Testis (tissue), 3 donors: ENCODE data around the gene JSRP1. TPM values are rescaled to one million over a fixed set of nuclear protein-coding genes. Genes with fewer than 3 reads are reported as not detected.

Source experiments
- DNase-seq: peaks from one replicate; pipeline ENCODE4 v3.0.0-alpha.2; 2019
- H3K27ac ChIP-seq, 2 donors: fragments of 200-600 bp; sonication (generic); one replicate each; pipeline ENCODE4 v1.5.1; 2019
- H3K27me3 ChIP-seq: fragments of 200-600 bp; sonication (generic); one replicate; pipeline ENCODE4 v1.5.1; 2019
- H3K36me3 ChIP-seq: fragments of 200-600 bp; sonication (generic); one replicate; pipeline ENCODE4 v1.5.1; 2017; ENCODE audit warnings: low read depth; ENCODE audit errors: missing control alignments
- H3K4me1 ChIP-seq: fragments of 200-600 bp; sonication (generic); one replicate; pipeline ENCODE4 v1.5.1; 2019
- H3K4me3 ChIP-seq, 2 donors: fragments of 200-600 bp; sonication (generic); one replicate each; pipeline ENCODE4 v1.5.1; 2017 to 2019
- H3K9me3 ChIP-seq: fragments of 200-600 bp; sonication (generic); one replicate; pipeline ENCODE4 v1.5.1; 2017
- POLR2A ChIP-seq: fragments of 450-650 bp; IDR thresholded peaks from one replicate; pipeline ENCODE4 v1.6.1; 2017; ENCODE audit warnings: antibody characterized with exemption, mild to moderate bottlenecking, moderate library complexity
- WGBS, 2 donors: methylation state at CpG; one replicate each; pipeline ENCODE4 v1.1.5; 2018; 5-methylcytosine and 5-hydroxymethylcytosine counted together
- intact Hi-C: fragments of 100-400 bp; cut with DNase I; formaldehyde crosslinking; loops from one replicate; pipeline ENCODE4 v1.15.1; 2023; ENCODE audit warnings: low total_unique reads
- polyA plus RNA-seq: library from polyadenylated mRNA; stranded (reverse); fragments of 350-450 nt; fragmentation: Illumina TruSeq; extraction: RNeasy Lipid Tissue Mini Kit (QIAGEN cat#74804); gene quantifications from one replicate; pipeline ENCODE4 v1.2.3, GENCODE V29; 2014; ENCODE audit warnings: low read depth, low replicate concordance; ENCODE audit not compliant: insufficient read depth
- total RNA-seq, 2 donors: library from RNA; depleted of rRNA; stranded (reverse); fragments of >200 nt; gene quantifications; one replicate each; pipeline ENCODE4 v1.2.3, GENCODE V29; 2016
- TF ChIP-seq, protein P1 (sequence below), 3 experiments: fragments of 450-650 bp in 2 of 3; fragments of 200-600 bp in 1 of 3; sonication (generic) in 1 of 3; IDR thresholded peaks; one replicate each; pipeline ENCODE4 v1.5.1; 2016 to 2019; ENCODE audit warnings: antibody characterized with exemption in 3 of 3, mild to moderate bottlenecking in 2 of 3, moderate library complexity in 1 of 3

JSRP1 gene
- total and polyA plus RNA-seq, 3 donors from 2014 or later = 2.2 to 4.6 (median 2.6) TPM

DNA sequence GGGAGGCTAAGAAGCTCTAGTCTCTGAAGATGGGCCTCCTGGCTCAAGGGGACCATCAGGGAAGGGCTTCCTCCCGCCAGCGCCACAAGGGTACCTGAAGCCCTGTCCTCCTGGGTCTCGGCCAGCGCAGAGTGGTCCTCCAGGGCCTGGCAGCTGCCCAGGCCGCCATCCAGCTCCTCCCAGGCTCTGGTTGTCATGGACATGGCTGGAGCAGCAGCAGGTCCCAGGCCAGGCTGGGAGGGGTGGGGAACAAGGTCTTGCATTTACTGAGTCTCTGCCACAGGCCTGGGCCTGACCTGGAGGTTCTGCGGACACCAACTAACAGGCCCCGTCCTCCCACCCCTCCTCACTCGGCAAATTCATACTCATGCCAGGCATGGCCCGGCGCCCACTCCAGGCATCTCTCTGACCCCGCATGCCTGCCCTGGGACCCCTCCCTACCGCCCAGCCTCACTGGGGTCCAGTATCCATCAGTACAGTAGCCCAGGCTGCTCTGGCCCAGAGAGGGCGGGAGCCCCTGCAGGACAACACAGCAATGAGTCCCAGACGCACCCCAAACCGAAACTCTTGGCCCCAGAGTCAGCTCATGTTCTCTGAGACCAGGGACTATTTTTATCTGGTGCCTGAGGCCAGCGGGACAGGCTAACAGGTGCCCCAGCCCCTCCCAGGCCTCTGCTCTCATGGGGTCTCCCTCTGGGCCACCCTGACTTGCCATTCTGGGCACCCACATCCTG is 938 bp downstream of the JSRP1 start:
- Histone ChIP-seq H3K27me3 (no peaks in the 10 kb centered on the region), H3K36me3 (no peaks in the 10 kb centered on the region), H3K4me1 (peaks cover 22% of the 10 kb centered on the region), H3K9me3 (no peaks in the 10 kb centered on the region), H3K27ac (no peak overlapping the region), H3K4me3 (no peak overlapping the region)
- TF ChIP-seq, protein P1, sequence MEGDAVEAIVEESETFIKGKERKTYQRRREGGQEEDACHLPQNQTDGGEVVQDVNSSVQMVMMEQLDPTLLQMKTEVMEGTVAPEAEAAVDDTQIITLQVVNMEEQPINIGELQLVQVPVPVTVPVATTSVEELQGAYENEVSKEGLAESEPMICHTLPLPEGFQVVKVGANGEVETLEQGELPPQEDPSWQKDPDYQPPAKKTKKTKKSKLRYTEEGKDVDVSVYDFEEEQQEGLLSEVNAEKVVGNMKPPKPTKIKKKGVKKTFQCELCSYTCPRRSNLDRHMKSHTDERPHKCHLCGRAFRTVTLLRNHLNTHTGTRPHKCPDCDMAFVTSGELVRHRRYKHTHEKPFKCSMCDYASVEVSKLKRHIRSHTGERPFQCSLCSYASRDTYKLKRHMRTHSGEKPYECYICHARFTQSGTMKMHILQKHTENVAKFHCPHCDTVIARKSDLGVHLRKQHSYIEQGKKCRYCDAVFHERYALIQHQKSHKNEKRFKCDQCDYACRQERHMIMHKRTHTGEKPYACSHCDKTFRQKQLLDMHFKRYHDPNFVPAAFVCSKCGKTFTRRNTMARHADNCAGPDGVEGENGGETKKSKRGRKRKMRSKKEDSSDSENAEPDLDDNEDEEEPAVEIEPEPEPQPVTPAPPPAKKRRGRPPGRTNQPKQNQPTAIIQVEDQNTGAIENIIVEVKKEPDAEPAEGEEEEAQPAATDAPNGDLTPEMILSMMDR (IDR thresholded peaks at IDR 0.05) = no peak
- intact Hi-C loops = no loop called here
- no peak for DNase-seq
- 87 to 89% methylated on average over 7 to 16 of the region's 16 CpGs for WGBS, 2 donors

DNA sequence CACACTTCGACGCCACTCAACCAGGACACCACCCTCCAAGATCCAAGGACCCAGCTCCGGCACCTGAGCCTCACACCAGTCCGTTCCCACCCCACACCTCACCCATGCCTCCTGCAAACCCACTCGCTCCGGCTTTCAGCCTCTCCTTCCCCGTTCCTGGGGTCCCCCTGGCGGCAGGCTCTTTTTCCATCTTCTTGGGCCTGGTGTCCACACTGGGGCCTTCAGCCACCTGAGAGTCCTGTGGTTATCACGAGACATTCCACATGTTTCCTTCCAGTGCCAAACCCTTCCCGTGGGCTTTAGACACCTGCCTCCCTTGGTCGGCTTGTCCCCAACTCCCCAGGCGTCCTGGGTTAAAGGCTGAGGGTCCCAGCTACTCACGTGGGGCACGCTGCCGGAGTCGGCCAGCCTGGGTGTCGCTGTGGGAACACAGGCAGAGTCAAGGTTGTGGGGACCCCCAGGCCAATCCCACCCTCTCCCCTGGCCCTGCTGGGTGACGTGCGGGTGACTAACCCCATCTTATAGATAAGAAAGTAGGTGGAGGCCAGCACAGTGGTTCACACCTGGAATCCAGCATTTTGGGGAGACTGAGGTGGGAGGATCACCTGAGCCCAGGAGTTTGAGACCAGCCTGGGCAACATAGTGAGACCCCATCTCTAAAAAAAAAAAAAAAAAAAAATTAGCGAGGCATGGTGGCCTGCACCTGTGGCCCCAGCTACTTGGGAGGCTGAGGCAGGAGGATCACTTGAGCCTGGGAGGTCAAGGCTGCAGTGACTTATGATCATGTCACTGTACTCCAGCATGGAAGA is 1.9 kb downstream of the JSRP1 start:
- WGBS, 2 donors = 42 to 63% methylated on average over 9 to 20 of the region's 20 CpGs

DNA sequence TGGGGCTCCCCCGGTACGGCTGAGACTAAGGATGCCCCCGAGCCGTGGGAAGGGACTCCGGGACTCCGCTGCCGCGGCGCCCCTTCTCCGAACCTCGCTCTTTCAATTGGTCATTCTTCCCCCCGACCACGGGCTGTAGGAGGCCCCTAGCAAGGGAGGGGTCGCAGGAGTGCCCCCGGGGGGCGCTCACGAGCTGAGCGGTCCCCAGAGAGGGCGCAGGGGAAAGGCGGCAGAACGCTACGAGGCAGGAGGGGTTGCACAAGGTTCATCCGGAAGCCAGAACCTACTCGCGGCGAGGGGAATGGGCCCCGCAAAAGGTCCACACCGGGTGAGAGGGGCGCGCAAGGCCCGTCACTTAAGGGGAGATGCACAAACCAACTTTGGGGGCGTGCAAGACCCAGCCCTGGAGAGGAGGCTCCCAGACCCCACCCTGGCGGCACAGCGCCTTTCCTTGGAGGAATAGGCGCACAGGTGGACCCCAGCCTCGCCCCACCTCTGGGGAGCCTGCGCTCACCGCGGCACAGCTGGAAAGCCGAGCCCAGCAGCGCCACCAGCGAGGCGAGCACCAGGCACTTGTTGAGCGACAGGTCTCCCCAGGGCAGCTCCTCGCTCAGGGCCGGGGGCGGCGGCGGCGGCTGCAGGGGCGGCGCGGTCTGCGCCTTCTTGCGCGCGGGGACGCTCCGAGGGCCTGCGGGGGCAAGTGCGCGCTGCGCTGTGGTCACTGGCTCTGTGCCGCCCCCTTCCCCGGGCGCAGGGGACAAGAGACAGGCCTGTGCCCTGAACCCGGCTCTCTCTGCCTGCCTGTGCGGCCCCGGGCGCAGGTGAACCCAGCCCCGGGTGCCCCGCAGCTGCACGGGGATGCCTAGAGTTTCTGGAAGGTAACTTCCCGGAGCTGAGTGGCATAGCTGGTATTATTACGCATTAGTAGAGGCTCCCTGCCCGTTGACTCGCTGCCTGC is 2.8 kb downstream of the JSRP1 start:
- Histone ChIP-seq H3K27ac (no peak overlapping the region), H3K4me3 (peak overlapping the region in 1 of 2 donors; percentile 50), H3K4me1 (peaks cover 30% of the 10 kb centered on the region), H3K36me3 (no peaks in the 10 kb centered on the region), H3K27me3 (no peaks in the 10 kb centered on the region), H3K9me3 (no peaks in the 10 kb centered on the region)
- no peak for DNase-seq
- 0 to 5% methylated on average over 2 to 51 of the region's 77 CpGs for WGBS, 2 donors
- TF ChIP-seq, protein P1 (IDR thresholded peaks at IDR 0.05) = no peak
- no peak for TF ChIP-seq POLR2A
- intact Hi-C loops = no loop called here

More for the DNA sequence above, 1.9 kb downstream of the JSRP1 start:
- peaks cover 30% of the 10 kb centered on the region for H3K4me1 ChIP-seq
- no peaks in the 10 kb centered on the region for H3K36me3 ChIP-seq
- no peak overlapping the region for H3K4me3 ChIP-seq
- H3K27ac ChIP-seq = no peak overlapping the region
- no peaks in the 10 kb centered on the region for H3K9me3 ChIP-seq
- no peaks in the 10 kb centered on the region for H3K27me3 ChIP-seq
- TF ChIP-seq, protein P1 (IDR thresholded peaks at IDR 0.05) = peak in 1 of 3 experiments; percentile 11
- TF ChIP-seq POLR2A = no peak
- no peak for DNase-seq
- intact Hi-C loops = no loop called here

DNA sequence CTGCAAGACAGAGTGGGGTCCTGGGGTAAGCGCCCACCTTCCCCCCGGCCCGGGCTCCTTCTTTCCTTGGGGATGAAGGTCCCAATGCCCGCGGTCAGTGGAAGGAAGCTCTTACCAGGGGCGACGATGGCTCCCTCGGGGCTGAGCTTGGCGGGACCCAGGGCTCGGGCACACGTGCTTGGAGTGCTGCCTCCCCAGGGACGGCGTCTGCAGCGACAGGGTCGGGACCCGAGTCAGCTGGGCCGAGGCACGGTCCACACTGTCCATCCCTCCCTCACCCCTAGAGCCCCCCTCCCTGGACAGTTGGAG is 3.5 kb downstream of the JSRP1 start:
- Histone ChIP-seq H3K27me3 (no peaks in the 10 kb centered on the region), H3K27ac (no peak overlapping the region), H3K36me3 (no peaks in the 10 kb centered on the region), H3K4me3 (peak overlapping the region in 1 of 2 donors; percentile 50), H3K9me3 (no peaks in the 10 kb centered on the region), H3K4me1 (peaks cover 30% of the 10 kb centered on the region)
- intact Hi-C loops = no loop called here
- 4 to 9% methylated on average over 9 to 18 of the region's 18 CpGs for WGBS, 2 donors
- TF ChIP-seq, protein P1 (IDR thresholded peaks at IDR 0.05) = no peak
- TF ChIP-seq POLR2A = no peak
- no peak for DNase-seq
